Measurements from ENCODE around the gene ANKRD12. TPM values are rescaled to one million over a fixed set of nuclear protein-coding genes. Genes with fewer than 3 reads are reported as not detected.

The ANKRD12 gene
- total RNA-seq, 6 experiments from 2014 or later = 26.5 to 31.3 (median 29.8) TPM

DNA sequence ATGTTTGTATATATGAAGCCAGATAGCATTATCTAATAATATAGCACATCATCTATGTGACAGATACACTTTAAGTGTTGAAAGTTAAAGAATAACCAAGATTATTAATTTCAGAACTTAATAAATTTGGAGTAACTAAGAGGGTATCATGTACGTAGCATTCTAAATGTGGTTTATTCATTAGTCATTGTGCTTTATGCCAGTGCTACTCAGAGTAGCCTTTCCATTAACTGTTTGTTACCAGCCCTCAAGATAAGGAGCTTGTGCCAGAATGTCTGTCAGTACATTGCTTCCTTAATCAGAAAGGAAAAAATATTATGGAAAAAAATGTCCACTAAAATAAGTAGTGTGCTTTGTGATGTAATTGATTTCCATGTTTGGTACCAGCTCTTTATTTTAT, 103.1 kb downstream of the ANKRD12 start:
- Mint-ChIP-seq H3K4me1 (ENCODE audit: low read depth) (no peaks in the 10 kb centered on the region), H3K36me3 (ENCODE audit: low read depth) (peaks cover 29% of the 10 kb centered on the region), H3K9me3 (no peaks in the 10 kb centered on the region), H3K27ac (no peak overlapping the region), H3K4me3 (no peak overlapping the region), H3K27me3 (ENCODE audit: insufficient read depth) (peaks cover 2% of the 10 kb centered on the region; the same call in 1 of the 2 replicates)
- no peak for DNase-seq
- TF ChIP-seq CTCF (IDR thresholded peaks at IDR 0.05) = no peak

DNA sequence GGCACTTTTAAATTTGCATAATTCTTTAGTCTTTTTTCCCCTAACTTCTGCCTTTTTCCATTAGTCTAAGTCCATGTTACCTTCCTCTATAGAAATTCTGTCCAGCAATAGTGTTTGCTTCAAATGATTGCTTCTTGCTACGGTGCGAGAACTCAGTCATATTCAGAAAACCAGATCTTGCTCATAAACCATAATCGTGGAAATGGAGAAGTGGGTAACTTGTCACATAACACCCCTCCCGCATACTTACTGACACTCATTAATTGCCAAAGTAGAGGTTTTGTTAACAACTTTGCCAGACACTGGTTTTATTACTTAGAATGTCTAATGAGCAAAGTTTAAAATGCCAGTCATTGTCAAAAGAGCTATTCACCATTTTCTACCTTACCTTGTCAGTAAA, 103.7 kb downstream of the ANKRD12 start:
- DNase-seq = no peak
- Mint-ChIP-seq H3K27ac (no peak overlapping the region), H3K27me3 (ENCODE audit: insufficient read depth) (peaks cover 2% of the 10 kb centered on the region; the same call in 1 of the 2 replicates), H3K4me1 (ENCODE audit: low read depth) (no peaks in the 10 kb centered on the region), H3K9me3 (no peaks in the 10 kb centered on the region), H3K36me3 (ENCODE audit: low read depth) (peaks cover 29% of the 10 kb centered on the region), H3K4me3 (no peak overlapping the region)
- TF ChIP-seq CTCF (IDR thresholded peaks at IDR 0.05) = no peak

- DNase-seq = no peak
- no peaks in the 10 kb centered on the region for H3K9me3 Mint-ChIP-seq
- H3K36me3 Mint-ChIP-seq (ENCODE audit: low read depth) = peaks cover 14% of the 10 kb centered on the region
- H3K27me3 Mint-ChIP-seq (ENCODE audit: insufficient read depth) = peaks cover under 1% of the 10 kb centered on the region; the same call in 1 of the 2 replicates
- no peak overlapping the region for H3K4me3 Mint-ChIP-seq
- H3K27ac Mint-ChIP-seq = no peak overlapping the region
- H3K4me1 Mint-ChIP-seq (ENCODE audit: low read depth) = no peaks in the 10 kb centered on the region
- TF ChIP-seq CTCF (IDR thresholded peaks at IDR 0.05) = no peak
These were observed 106.4 kb downstream of the ANKRD12 start for GRCh38 chr18:9243029-9243428.

DNA sequence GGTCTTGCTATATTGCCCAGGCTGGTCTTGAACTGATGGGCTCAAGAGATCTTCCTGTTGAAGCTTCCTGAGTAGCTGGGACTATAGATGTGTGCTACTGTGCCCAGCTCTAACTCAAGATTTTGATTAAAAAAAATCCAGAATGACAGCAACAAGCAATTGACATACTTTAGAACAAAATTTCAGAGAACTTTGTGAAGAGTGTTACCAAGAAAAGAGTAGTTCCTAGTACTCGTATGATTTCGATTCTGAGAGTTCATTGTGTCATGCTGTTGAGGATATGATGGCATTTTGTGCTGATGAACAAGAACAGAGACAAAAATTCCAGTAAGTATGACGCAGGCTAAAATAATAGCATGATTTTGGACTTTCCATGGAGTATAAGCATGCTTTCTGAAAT, 107.8 kb downstream of the ANKRD12 start:
- no peaks in the 10 kb centered on the region for H3K27me3 Mint-ChIP-seq (ENCODE audit: insufficient read depth)
- no peak for TF ChIP-seq CTCF (IDR thresholded peaks at IDR 0.05)
- H3K36me3 Mint-ChIP-seq (ENCODE audit: low read depth) = peaks cover 8% of the 10 kb centered on the region
- no peak for DNase-seq
- no peaks in the 10 kb centered on the region for H3K9me3 Mint-ChIP-seq
- no peak overlapping the region for H3K27ac Mint-ChIP-seq
- no peak overlapping the region for H3K4me3 Mint-ChIP-seq
- peaks cover 5% of the 10 kb centered on the region for H3K4me1 Mint-ChIP-seq (ENCODE audit: low read depth)

DNA sequence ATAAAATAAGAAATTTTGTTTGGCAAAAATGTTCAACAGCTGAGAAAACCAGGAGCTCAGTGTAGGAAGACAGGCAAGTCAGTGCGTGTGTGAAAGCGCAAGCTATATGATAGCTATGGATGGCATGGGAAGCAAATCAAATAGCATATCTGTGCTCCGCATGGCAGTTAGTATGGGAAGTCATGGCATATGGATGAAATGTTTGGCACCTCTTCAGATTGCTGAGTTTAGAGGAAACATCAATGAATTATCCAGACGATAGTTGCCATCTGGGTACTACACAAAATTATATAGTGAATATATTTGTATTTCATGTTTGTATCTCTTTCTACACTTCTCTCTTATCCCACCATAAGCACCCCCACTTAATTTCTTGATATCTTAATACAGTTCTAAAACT, 112.1 kb downstream of the ANKRD12 start:
- Mint-ChIP-seq H3K27ac (no peak overlapping the region), H3K4me3 (no peak overlapping the region), H3K9me3 (no peaks in the 10 kb centered on the region), H3K4me1 (ENCODE audit: low read depth) (peaks cover 9% of the 10 kb centered on the region), H3K36me3 (ENCODE audit: low read depth) (peaks cover 5% of the 10 kb centered on the region), H3K27me3 (ENCODE audit: insufficient read depth) (no peaks in the 10 kb centered on the region)
- DNase-seq = no peak
- TF ChIP-seq CTCF (IDR thresholded peaks at IDR 0.05) = no peak

DNA sequence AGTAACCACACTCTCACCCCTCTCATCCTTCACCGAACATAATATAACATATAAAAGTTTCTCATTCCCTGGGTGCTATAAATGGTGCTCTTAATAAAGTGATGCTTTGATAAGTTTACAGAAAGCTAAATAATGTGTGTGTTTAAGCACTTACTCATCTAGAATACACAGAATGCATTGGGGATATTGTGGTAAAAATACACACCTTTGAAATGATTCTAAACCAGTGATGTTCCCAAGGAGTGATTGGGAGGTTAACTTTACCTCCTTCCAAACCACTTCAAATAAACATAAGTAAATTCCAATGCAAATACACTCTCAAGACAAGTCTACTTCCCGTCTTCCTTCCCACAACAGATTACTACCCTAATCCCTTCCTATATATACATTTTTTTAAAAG, 112.7 kb downstream of the ANKRD12 start:
- Mint-ChIP-seq H3K27me3 (ENCODE audit: insufficient read depth) (no peaks in the 10 kb centered on the region), H3K9me3 (no peaks in the 10 kb centered on the region), H3K27ac (no peak overlapping the region), H3K4me3 (no peak overlapping the region), H3K36me3 (ENCODE audit: low read depth) (peaks cover 7% of the 10 kb centered on the region), H3K4me1 (ENCODE audit: low read depth) (peaks cover 9% of the 10 kb centered on the region)
- DNase-seq = no peak
- TF ChIP-seq CTCF (IDR thresholded peaks at IDR 0.05) = no peak
